Progenitor cell of endocrine pancreas (in vitro differentiated cells): ENCODE results near the gene GALNT2. TPM values are rescaled to one million over a fixed set of nuclear protein-coding genes. Genes with fewer than 3 reads are reported as not detected.

Experiments
- DNase-seq: peaks from one replicate; pipeline ENCODE4 v3.0.0; 2021; ENCODE audit warnings: low spot score; ENCODE audit not compliant: unreplicated experiment
- H3K27ac Mint-ChIP-seq: 2 replicates; pipeline ENCODE4 v1.8.0; 2021; ENCODE audit warnings: mild to moderate bottlenecking, moderate library complexity, mixed read lengths
- H3K27me3 Mint-ChIP-seq: 2 replicates; pipeline ENCODE4 v1.8.0; 2021; ENCODE audit warnings: mixed read lengths
- H3K36me3 Mint-ChIP-seq: 2 replicates; pipeline ENCODE4 v1.8.0; 2022; ENCODE audit warnings: mixed read lengths; ENCODE audit not compliant: insufficient read depth
- H3K4me1 Mint-ChIP-seq: 2 replicates; pipeline ENCODE4 v1.8.0; 2021; ENCODE audit warnings: low read depth, mixed read lengths
- H3K4me3 Mint-ChIP-seq: 2 replicates; pipeline ENCODE4 v1.8.0; 2021; ENCODE audit warnings: low read depth, mild to moderate bottlenecking, moderate library complexity, mixed read lengths
- H3K9me3 Mint-ChIP-seq: 2 replicates; pipeline ENCODE4 v1.8.0; 2021; ENCODE audit warnings: low read depth, mixed read lengths
- CTCF ChIP-seq: fragments of 200-600 bp; sonication (generic); IDR thresholded peaks from one replicate; pipeline ENCODE4 v1.5.0; 2021; ENCODE audit warnings: antibody characterized with exemption, mild to moderate bottlenecking; ENCODE audit not compliant: unreplicated experiment
- total RNA-seq: library from RNA; stranded (reverse); gene quantifications from 2 replicates; pipeline ENCODE4 v1.2.1, GENCODE V29; 2021

Gene GALNT2
- total RNA-seq, 1 donor from 2014 or later = 95.2 TPM

GRCh38 chr1:230271300-230272035 is 204.4 kb downstream of the GALNT2 start:
- H3K9me3 Mint-ChIP-seq = no peaks in the 10 kb centered on the region
- no peaks in the 10 kb centered on the region for H3K27me3 Mint-ChIP-seq
- no peak for TF ChIP-seq CTCF
- peaks cover 24% of the 10 kb centered on the region for H3K4me1 Mint-ChIP-seq
- DNase-seq = no peak
- H3K27ac Mint-ChIP-seq = no peak overlapping the region
- H3K4me3 Mint-ChIP-seq = no peak overlapping the region
- H3K36me3 Mint-ChIP-seq = peaks cover 12% of the 10 kb centered on the region

GRCh38 chr1:230272557-230272956 is 205.5 kb downstream of the GALNT2 start:
- Mint-ChIP-seq H3K27me3 (no peaks in the 10 kb centered on the region), H3K27ac (no peak overlapping the region), H3K9me3 (no peaks in the 10 kb centered on the region), H3K36me3 (peaks cover 10% of the 10 kb centered on the region), H3K4me3 (no peak overlapping the region), H3K4me1 (peaks cover 14% of the 10 kb centered on the region)
- TF ChIP-seq CTCF = no peak
- DNase-seq = no peak

- H3K9me3 Mint-ChIP-seq = no peaks in the 10 kb centered on the region
- DNase-seq = no peak
- no peak overlapping the region for H3K27ac Mint-ChIP-seq
- peaks cover 8% of the 10 kb centered on the region for H3K4me1 Mint-ChIP-seq
- H3K4me3 Mint-ChIP-seq = no peak overlapping the region
- peaks cover 10% of the 10 kb centered on the region for H3K36me3 Mint-ChIP-seq
- no peaks in the 10 kb centered on the region for H3K27me3 Mint-ChIP-seq
- TF ChIP-seq CTCF = no peak
Measured at GRCh38 chr1:230273141-230273710, 206.2 kb downstream of the GALNT2 start.

- no peak for TF ChIP-seq CTCF
- H3K36me3 Mint-ChIP-seq = peaks cover 14% of the 10 kb centered on the region
- H3K27ac Mint-ChIP-seq = no peak overlapping the region
- no peak for DNase-seq
- no peak overlapping the region for H3K4me3 Mint-ChIP-seq
- H3K4me1 Mint-ChIP-seq = peaks cover 1% of the 10 kb centered on the region
- H3K27me3 Mint-ChIP-seq = no peaks in the 10 kb centered on the region
- no peaks in the 10 kb centered on the region for H3K9me3 Mint-ChIP-seq
Measured at GRCh38 chr1:230274254-230274653, 207.2 kb downstream of the GALNT2 start.

- TF ChIP-seq CTCF = no peak
- Mint-ChIP-seq H3K4me3 (no peak overlapping the region), H3K27me3 (no peaks in the 10 kb centered on the region), H3K9me3 (no peaks in the 10 kb centered on the region), H3K4me1 (peaks cover 1% of the 10 kb centered on the region), H3K27ac (no peak overlapping the region), H3K36me3 (peaks cover 12% of the 10 kb centered on the region)
- DNase-seq = no peak
Measured at GRCh38 chr1:230276401-230276800, 209.4 kb downstream of the GALNT2 start.
